ENCODE data around the gene HGF. TPM values are rescaled to one million over a fixed set of nuclear protein-coding genes. Genes with fewer than 3 reads are reported as not detected.

Gene HGF
- 0.13 and 0.65 TPM in 2 replicates for total RNA-seq

DNA sequence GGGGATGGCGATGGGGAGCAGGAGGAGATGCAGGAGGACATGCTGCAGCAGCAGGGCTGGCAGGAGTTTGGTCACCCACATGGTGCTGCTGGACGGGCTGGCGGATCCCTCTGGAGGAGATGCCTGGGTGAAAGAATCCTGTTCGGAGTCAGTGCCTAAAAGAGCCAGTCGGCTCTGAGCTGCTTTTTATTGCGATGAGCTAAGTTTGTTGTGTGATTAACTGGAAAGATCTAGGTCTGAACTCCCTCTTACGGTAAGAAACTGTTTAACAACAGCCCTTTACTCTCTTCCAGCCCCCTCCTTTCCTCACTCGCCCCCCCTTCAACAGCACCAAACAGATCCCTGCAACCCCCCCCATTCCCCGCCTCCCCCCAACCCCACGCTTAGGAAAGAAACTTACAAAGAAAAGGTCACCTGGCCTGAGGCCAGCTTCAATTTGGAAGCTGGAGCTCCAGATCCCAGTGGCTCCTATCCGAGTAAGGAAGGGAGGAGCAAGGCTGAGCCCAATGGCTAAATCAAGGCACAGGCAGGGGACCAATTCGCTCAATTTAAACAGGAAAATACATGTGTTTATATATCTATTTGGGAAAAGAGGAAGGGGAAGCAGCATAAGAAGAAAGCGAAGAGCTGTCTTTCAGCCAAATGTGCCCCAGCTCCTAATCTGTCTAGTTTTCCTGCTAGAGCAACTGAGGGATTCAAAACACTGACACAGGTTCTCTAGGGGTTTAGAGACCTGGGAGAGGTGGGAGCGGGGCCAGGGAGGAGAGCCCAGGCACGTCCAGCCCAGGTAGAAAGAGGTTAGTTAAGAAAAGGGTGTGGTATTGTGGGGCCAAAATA, at the start of gene HGF:
HGF (minus strand) TSS at position 157 of the 837 bp plus-strand sequence; CDS start at position 81, 76 bp downstream.

Data from articular chondrocyte of knee joint (primary cell).